Measurements from ENCODE around the gene C19orf12.
A peak's percentile ranks its signal among the peaks of the same experiment; 100 is the strongest.
"Not testable (repeated sequence)": the region's sequence is repeated elsewhere in the genome, so short reads cannot be mapped to it uniquely, and the experiment has no call there.

Gene C19orf12

DNA sequence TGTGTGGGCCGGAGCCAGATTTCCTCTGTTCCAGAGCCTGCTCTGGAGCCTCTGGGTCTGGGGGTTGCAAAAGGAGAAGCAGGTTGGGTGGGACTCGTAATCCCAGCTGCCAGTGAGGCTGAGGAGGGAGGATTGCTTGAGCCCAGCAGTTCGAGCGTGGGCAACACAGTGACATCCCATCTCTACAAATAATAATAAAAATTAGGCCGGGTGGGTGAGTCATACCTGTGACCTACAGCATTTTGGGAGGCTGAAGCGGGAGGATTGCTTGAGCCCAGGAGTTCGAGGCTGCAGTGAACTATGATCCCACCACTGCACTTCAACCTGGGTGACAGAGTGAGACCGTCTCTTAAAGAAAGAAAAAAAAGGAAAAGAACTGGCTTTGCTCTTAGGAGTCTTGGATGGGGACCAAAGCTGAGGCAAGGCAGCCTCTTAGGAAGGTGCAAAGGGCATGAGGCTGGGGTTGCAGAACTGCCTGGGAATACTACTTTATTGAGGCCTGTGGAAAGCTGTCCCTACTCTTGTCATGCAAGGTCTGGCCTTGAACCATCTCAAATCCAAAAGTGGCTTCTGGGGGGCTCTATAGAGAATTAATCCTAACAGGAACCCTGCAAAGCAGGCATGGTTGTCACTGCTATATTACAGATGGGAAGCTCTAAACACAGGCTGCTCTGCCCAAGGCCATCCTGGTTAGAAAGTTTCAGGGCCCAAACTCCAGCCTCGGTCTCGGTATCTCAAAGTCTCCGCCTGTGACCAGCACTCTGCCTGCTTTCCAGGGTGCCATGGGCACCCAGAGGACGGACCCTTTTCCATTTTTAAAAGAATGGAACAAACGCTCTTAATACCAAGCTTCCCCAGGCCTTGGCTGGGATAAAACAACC lies 880 bp upstream of the C19orf12 start:
- Histone ChIP-seq H3K27me3 (peaks cover 9% of the 10 kb centered on the region), H3K4me1 (ENCODE audit: control insufficient read depth in 1 of 2, insufficient read depth in 1 of 2, low read depth in 1 of 2, low read length in 1 of 2) (peaks cover 18 to 23% of the 10 kb centered on the region in 2 experiments), H3K36me3 (no peaks in the 10 kb centered on the region), H3K4me3 (ENCODE audit: low read depth in 1 of 2, low read length in 1 of 2) (peak overlapping the region; percentile 76 to 83), H3K27ac (peak overlapping the region; percentile 75), H3K9me3 (no peaks in the 10 kb centered on the region)
- TF ChIP-seq, protein P1, sequence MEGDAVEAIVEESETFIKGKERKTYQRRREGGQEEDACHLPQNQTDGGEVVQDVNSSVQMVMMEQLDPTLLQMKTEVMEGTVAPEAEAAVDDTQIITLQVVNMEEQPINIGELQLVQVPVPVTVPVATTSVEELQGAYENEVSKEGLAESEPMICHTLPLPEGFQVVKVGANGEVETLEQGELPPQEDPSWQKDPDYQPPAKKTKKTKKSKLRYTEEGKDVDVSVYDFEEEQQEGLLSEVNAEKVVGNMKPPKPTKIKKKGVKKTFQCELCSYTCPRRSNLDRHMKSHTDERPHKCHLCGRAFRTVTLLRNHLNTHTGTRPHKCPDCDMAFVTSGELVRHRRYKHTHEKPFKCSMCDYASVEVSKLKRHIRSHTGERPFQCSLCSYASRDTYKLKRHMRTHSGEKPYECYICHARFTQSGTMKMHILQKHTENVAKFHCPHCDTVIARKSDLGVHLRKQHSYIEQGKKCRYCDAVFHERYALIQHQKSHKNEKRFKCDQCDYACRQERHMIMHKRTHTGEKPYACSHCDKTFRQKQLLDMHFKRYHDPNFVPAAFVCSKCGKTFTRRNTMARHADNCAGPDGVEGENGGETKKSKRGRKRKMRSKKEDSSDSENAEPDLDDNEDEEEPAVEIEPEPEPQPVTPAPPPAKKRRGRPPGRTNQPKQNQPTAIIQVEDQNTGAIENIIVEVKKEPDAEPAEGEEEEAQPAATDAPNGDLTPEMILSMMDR (IDR thresholded peaks at IDR 0.05): no peak

DNA sequence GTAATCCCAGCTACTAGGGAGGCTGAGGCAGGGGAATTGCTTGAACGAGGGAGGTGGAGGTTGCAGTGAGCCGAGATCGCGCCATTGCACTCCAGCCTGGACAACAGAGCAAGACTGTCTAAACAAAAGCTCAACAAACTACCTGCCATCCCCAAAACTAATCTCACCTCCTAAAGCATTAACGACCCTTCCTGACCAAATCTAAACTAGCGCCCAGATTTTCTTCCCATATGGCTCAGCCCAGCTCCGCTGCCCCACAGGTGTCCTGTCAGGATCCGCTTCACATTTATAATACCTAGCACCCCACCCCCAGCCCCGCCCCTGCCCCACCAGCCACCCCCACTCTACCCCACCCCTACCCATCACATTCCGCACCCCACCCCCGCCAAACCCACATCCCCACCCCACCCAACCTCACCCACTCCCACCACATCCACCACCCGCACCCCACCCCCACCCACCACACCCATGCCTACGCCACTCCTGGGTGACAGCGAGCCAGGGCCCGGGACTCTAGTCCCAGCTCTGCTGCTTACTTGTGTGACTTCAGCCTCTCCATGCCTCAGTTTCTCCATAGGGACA lies 599 bp downstream of the C19orf12 start:
- Histone ChIP-seq H3K4me1 (ENCODE audit: control insufficient read depth in 1 of 2, insufficient read depth in 1 of 2, low read depth in 1 of 2, low read length in 1 of 2) (peaks cover 27% of the 10 kb centered on the region in 2 experiments), H3K9me3 (no peaks in the 10 kb centered on the region), H3K4me3 (ENCODE audit: low read depth in 1 of 2, low read length in 1 of 2) (peak overlapping the region; percentile 76 to 83), H3K27me3 (no peaks in the 10 kb centered on the region), H3K27ac (peak overlapping the region; percentile 75), H3K36me3 (no peaks in the 10 kb centered on the region)
- TF ChIP-seq, protein P1 (IDR thresholded peaks at IDR 0.05): no peak

DNA sequence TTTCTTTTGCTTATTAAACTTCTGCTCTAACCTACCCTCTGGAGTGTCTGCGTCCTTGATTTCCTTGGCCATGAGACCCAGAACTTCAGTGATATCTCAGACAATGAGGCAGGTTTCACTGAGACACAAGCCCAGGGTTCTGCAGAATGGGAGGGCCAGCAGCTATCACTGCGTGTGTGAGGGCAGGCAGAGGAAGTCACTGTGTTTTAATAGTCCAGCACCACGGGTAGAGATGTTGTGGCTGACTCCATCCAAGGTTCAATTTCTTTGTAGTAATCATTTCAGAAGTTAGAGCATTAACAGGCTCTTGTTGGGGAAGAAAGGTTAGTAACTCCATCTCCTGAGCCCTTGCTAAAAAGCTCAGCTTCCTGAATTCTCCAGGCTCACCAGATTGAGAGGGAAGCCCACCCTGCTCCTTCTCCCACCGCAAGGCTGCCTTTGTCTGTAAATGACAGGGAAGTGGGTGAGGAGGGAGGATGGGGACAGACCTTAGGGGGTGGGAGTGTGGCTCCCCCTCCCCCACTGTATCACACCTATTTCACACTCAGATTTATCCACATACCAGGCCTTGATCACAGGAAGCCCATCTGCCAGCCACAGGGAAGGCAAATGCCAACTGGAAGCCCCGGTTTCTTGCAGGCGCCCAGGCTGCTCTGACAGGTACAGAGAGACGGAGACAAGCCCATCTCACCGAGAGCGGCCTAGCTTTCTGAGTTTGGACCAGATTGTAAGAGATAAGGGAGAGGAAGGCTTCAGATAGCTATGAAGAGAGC lies 2.1 kb downstream of the C19orf12 start:
- Histone ChIP-seq H3K4me1 (ENCODE audit: control insufficient read depth in 1 of 2, insufficient read depth in 1 of 2, low read depth in 1 of 2, low read length in 1 of 2) (peaks cover 33% of the 10 kb centered on the region in 2 experiments), H3K27ac (no peak overlapping the region), H3K36me3 (peaks cover 6% of the 10 kb centered on the region), H3K9me3 (no peaks in the 10 kb centered on the region), H3K27me3 (no peaks in the 10 kb centered on the region), H3K4me3 (ENCODE audit: low read depth in 1 of 2, low read length in 1 of 2) (no peak overlapping the region)
- TF ChIP-seq, protein P1 (IDR thresholded peaks at IDR 0.05): no peak

DNA sequence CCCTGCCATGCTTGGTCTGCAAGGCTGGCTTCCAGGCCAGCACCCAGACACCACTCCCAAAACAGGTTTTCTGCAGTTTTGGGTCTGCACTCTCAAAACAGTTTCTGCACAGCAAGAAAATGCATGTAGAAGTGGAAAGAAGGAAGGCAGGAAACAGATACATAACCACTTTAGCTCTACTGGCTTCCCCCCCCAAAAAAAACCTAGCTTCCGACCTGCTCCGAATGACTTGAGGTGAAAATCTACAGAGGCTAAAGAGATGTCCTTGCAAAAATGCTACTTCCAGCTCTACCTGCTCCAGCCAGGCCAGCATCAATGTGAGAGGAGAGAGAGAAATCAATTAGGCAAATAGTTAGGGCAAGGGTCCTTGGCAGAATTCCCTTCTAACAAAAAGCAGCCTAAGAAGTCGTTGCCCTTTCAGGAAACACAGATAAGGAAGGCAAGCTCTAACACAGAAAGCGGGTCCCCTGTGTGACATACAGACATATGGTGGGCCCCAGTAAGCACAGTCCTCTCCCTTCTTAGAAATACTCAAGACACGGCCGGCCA lies 3.4 kb downstream of the C19orf12 start:
- TF ChIP-seq, protein P1 (IDR thresholded peaks at IDR 0.05): no peak
- H3K36me3 ChIP-seq: peaks cover 16% of the 10 kb centered on the region
- no peak overlapping the region for H3K4me3 ChIP-seq (ENCODE audit: low read depth in 1 of 2, low read length in 1 of 2)
- no peaks in the 10 kb centered on the region for H3K27me3 ChIP-seq
- no peak overlapping the region for H3K27ac ChIP-seq
- H3K9me3 ChIP-seq: no peaks in the 10 kb centered on the region
- peaks cover 33% of the 10 kb centered on the region in 2 experiments for H3K4me1 ChIP-seq (ENCODE audit: control insufficient read depth in 1 of 2, insufficient read depth in 1 of 2, low read depth in 1 of 2, low read length in 1 of 2)

DNA sequence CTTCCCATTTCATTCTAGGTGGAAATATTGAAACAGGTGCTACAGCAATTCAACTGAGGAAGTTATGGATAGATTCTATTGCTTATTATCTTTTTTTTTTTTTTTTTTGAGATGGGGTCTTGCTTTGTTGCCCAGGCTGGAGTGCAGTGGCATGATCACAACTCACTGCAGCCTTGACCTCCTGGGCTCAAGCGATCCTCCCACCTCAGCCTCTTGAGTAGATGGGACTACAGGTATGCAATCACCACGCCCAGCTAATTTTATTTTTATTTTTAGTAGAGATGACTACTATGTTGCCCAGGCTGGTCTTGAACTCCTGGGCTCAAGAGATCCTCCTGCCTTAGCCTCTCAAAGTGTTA lies 5.6 kb downstream of the C19orf12 start:
- peaks cover 19 to 20% of the 10 kb centered on the region in 2 experiments for H3K4me1 ChIP-seq (ENCODE audit: control insufficient read depth in 1 of 2, insufficient read depth in 1 of 2, low read depth in 1 of 2, low read length in 1 of 2)
- peaks cover 28% of the 10 kb centered on the region for H3K36me3 ChIP-seq
- H3K4me3 ChIP-seq (ENCODE audit: low read depth in 1 of 2, low read length in 1 of 2); H3K27ac ChIP-seq; H3K9me3 ChIP-seq; H3K27me3 ChIP-seq: not testable (repeated sequence)
